Activated CD8-positive, alpha-beta T cell treated with anti-CD3 and anti-CD28 coated beads for 36 hours (primary cell): Measurements from ENCODE around the gene TPCN1. TPM values are rescaled to one million over a fixed set of nuclear protein-coding genes. Genes with fewer than 3 reads are reported as not detected.

Experiments
- ATAC-seq: fragments of 200-7000 bp; cut with Tn5 transposase; one replicate; pipeline ENCODE4 v1.10.0; 2021; ENCODE audit warnings: mild to moderate bottlenecking, moderate library complexity
- CTCF ChIA-PET: fragments of 350-600 bp; sonication (Branson Sonifier 250); formaldehyde crosslinking; loops from one replicate; lab custom pipeline; 2021; ENCODE audit warnings: antibody characterized with exemption; lab: Charles Lee
- POLR2A ChIA-PET: fragments of 350-600 bp; sonication (Branson Sonifier 250); formaldehyde crosslinking; loops from one replicate; lab custom pipeline; 2021; ENCODE audit warnings: antibody characterized with exemption; lab: Charles Lee
- DNase-seq: peaks from one replicate; pipeline ENCODE4 v3.0.0-alpha.2; 2020
- H3K27ac Mint-ChIP-seq: one replicate; pipeline ENCODE4 v1.8.0; 2021; ENCODE audit warnings: mild to moderate bottlenecking, mixed read lengths
- H3K27me3 Mint-ChIP-seq: one replicate; pipeline ENCODE4 v1.8.0; 2021; ENCODE audit warnings: mixed read lengths
- H3K36me3 Mint-ChIP-seq: one replicate; pipeline ENCODE4 v1.8.0; 2021; ENCODE audit warnings: low read depth, mixed read lengths
- H3K4me1 Mint-ChIP-seq: one replicate; pipeline ENCODE4 v1.8.0; 2021; ENCODE audit warnings: low read depth, mixed read lengths
- H3K4me3 Mint-ChIP-seq: one replicate; pipeline ENCODE4 v1.8.0; 2021; ENCODE audit warnings: mild to moderate bottlenecking, moderate library complexity, mixed read lengths
- H3K9me3 Mint-ChIP-seq: one replicate; pipeline ENCODE4 v1.8.0; 2021; ENCODE audit warnings: mixed read lengths
- intact Hi-C: fragments of 100-400 bp; cut with micrococcal nuclease; formaldehyde crosslinking; loops from one replicate; pipeline ENCODE4 v1.10.0; 2022
- total RNA-seq, 2 experiments: library from RNA; stranded (reverse); gene quantifications; one replicate each; pipeline ENCODE4 v1.2.3, GENCODE V29; 2021
- TF ChIP-seq, protein P1 (sequence below): fragments of 200-600 bp; IDR thresholded peaks from one replicate; pipeline ENCODE4 v1.8.0; 2022; ENCODE audit warnings: antibody characterized with exemption, mild to moderate bottlenecking

TPCN1 gene
- total RNA-seq, 2 experiments from 2014 or later, result 29.9 to 33.5 TPM

DNA sequence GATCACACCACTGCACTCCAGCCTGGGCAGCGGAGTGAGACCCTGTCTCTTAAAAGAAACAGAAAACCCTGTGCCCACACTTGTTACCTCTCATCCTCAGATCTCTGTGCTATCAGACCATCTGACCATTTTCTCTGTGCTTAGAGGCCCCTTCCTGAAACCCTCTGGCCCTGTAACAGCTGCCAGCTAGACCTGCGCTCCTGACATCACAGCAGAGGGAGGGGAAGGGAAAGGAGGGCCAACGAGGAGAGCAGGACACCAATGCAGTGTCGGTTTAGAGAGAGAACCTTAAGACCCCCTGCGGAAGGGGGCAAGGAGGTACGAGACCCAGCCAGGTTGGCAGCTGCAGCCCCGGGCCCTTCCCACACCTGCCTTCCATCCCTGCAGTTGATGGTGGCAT lies 71.3 kb downstream of the TPCN1 start:
- Mint-ChIP-seq H3K27ac (no peak overlapping the region), H3K4me1 (no peaks in the 10 kb centered on the region), H3K4me3 (no peak overlapping the region), H3K36me3 (peaks cover 7% of the 10 kb centered on the region), H3K27me3 (no peaks in the 10 kb centered on the region), H3K9me3 (no peaks in the 10 kb centered on the region)
- ChIA-PET CTCF (interaction anchor here (0.6 kb wide), 1 partner anchor 21 kb away, joined by 3 read pairs; no protein-coding TSS in a partner anchor), POLR2A (interaction anchor here (1.0 kb wide), 1 partner anchor 63 kb away, joined by 3 read pairs; no protein-coding TSS in a partner anchor)
- intact Hi-C loops, result no loop called here
- DNase-seq (no peak), ATAC-seq (no peak)
- TF ChIP-seq, protein P1, sequence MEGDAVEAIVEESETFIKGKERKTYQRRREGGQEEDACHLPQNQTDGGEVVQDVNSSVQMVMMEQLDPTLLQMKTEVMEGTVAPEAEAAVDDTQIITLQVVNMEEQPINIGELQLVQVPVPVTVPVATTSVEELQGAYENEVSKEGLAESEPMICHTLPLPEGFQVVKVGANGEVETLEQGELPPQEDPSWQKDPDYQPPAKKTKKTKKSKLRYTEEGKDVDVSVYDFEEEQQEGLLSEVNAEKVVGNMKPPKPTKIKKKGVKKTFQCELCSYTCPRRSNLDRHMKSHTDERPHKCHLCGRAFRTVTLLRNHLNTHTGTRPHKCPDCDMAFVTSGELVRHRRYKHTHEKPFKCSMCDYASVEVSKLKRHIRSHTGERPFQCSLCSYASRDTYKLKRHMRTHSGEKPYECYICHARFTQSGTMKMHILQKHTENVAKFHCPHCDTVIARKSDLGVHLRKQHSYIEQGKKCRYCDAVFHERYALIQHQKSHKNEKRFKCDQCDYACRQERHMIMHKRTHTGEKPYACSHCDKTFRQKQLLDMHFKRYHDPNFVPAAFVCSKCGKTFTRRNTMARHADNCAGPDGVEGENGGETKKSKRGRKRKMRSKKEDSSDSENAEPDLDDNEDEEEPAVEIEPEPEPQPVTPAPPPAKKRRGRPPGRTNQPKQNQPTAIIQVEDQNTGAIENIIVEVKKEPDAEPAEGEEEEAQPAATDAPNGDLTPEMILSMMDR, result no peak

DNA sequence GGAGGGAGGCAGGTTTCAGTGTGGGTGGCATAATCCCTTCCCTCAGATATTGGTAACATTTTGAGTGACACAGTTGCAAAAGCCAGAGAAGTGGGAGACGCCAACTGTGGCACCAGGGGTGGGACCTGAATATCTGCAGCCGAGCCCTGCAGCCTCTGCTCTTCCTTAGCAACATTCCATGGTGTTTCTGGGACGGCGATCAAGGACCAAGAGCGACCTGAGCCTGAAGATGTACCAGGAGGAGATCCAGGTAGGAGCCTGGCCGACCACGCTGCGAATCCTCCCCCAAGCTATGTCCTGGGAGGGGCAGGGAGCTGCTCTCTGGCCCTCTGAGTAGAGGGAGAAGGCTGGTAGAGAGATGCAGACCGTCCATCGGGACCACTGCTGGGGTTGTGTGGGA lies 71.8 kb downstream of the TPCN1 start:
- intact Hi-C loops, result no loop called here
- peaks cover 7% of the 10 kb centered on the region for H3K36me3 Mint-ChIP-seq
- TF ChIP-seq, protein P1, result no peak
- DNase-seq (no peak), ATAC-seq (no peak)
- no peak overlapping the region for H3K4me3 Mint-ChIP-seq
- ChIA-PET POLR2A (interaction anchor here (1.0 kb wide), 1 partner anchor 63 kb away, joined by 3 read pairs; no protein-coding TSS in a partner anchor), CTCF (interaction anchor here (0.6 kb wide), 1 partner anchor 20 kb away, joined by 3 read pairs; no protein-coding TSS in a partner anchor)
- no peaks in the 10 kb centered on the region for H3K27me3 Mint-ChIP-seq
- no peak overlapping the region for H3K27ac Mint-ChIP-seq
- no peaks in the 10 kb centered on the region for H3K9me3 Mint-ChIP-seq
- no peaks in the 10 kb centered on the region for H3K4me1 Mint-ChIP-seq

DNA sequence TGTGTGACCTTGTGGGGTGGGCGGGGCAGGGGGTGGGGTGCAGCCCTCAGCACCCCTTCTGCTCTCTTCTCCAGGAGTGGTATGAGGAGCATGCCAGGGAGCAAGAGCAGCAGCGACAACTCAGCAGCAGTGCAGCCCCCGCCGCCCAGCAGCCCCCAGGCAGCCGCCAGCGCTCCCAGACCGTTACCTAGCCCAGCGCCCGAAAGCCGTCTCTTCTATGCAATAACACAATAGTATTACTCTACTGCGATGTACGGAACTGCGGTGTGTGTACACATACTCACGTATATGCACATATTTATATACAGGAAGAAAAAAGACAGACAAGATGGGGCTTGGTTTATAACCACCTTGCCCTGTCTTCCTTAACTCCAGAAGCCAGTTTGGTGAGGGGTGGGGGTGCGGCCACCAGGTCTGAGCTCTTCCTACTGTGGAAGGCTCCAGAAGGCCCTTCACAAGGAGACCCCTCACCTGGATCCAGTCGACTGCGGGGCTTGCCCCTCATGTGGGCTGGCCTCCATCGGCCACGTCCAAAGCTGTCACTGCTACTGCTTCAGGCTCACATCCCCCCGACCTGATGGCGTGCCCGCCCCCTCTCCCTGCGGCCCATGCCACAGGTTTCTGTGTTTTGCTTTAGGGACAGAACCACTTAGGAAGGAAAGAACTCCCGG lies 74.8 kb downstream of the TPCN1 start:
- peaks cover 3% of the 10 kb centered on the region for H3K36me3 Mint-ChIP-seq

DNA sequence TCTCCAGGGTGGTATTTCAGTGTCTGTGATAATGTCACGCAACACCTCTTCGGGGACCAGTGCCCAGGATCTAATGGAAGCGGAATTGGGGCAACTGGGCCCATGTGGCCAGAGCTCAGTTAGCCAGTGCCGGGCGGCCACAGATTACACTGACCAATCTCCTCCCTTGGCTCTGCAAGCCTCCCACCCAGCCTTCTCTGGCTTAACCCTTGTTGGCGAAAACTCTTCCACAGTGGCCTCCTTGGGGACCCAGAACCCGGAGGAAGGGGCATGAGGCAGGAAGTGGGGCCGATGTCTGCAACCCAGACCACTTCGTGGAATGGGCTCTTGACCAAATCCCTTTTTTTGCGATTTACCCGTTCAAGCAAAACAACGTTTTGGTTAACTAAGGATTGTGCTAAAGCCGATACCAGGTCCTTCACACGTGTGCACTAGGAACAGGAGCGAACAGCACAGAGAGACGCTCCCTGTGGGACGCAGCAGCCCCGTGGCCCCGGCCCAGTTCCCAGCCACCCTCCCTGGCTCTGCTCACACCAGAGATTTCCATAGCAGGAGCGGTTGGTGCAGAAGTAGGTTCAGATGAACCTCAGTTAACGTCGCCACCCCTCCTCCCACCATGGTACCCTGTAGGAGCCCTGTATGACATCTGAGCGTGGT lies 75.4 kb downstream of the TPCN1 start:
- DNase-seq, result no peak
- H3K4me1 Mint-ChIP-seq, result no peaks in the 10 kb centered on the region
- ChIA-PET POLR2A (no interaction called here), CTCF (no interaction called here)
- no peaks in the 10 kb centered on the region for H3K27me3 Mint-ChIP-seq
- no peaks in the 10 kb centered on the region for H3K9me3 Mint-ChIP-seq
- TF ChIP-seq, protein P1, result no peak
- no peak for ATAC-seq
- no peak overlapping the region for H3K27ac Mint-ChIP-seq
- H3K4me3 Mint-ChIP-seq, result no peak overlapping the region
- peaks cover 6% of the 10 kb centered on the region for H3K36me3 Mint-ChIP-seq
- intact Hi-C loops, result no loop called here

More for the DNA sequence above, 74.8 kb downstream of the TPCN1 start:
- no peaks in the 10 kb centered on the region for H3K9me3 Mint-ChIP-seq
- TF ChIP-seq, protein P1, result no peak
- H3K4me3 Mint-ChIP-seq, result no peak overlapping the region
- H3K27ac Mint-ChIP-seq, result no peak overlapping the region
- DNase-seq (no peak), ATAC-seq (no peak)
- H3K27me3 Mint-ChIP-seq, result no peaks in the 10 kb centered on the region
- intact Hi-C loops, result no loop called here
- ChIA-PET CTCF (no interaction called here), POLR2A (no interaction called here)
- no peaks in the 10 kb centered on the region for H3K4me1 Mint-ChIP-seq

DNA sequence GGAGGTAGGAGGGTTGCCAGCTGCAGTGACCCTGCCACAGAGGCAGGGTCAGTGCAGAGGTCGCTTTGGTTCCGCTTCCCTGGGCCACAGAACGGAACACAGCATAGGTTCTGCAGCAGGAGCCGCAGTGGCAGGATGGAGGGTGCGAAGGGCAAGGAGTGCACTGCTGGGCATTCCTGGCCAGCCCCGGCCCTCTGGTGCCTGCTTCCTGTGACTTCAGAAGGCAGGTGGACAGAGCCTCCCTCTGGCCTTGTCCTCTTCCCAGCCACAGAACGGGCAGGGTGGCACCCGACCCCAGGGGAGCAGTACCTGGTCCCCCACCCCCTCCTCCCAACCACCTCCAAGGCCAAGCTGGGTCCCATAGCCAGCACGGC lies 75.9 kb downstream of the TPCN1 start:
- CTCF ChIA-PET, result no interaction called here
- no peak for ATAC-seq
- H3K36me3 Mint-ChIP-seq, result peaks cover 8% of the 10 kb centered on the region

More for the DNA sequence above, 75.9 kb downstream of the TPCN1 start:
- DNase-seq, result no peak
- TF ChIP-seq, protein P1, result no peak
- Mint-ChIP-seq H3K27ac (no peak overlapping the region), H3K4me1 (no peaks in the 10 kb centered on the region), H3K9me3 (no peaks in the 10 kb centered on the region), H3K4me3 (no peak overlapping the region), H3K27me3 (no peaks in the 10 kb centered on the region)
- intact Hi-C loops, result no loop called here
- POLR2A ChIA-PET, result no interaction called here
